ENCODE measurements around the gene IMMP2L.
"Not testable (repeated sequence)": the region's sequence is repeated elsewhere in the genome, so short reads cannot be mapped to it uniquely, and the experiment has no call there.

Gene IMMP2L

GRCh38 chr7:110660637-110661036, 901.7 kb downstream of the IMMP2L start:
- DNase-seq, result not testable (repeated sequence)

- DNase-seq, result no peak
Observed at GRCh38 chr7:110650328-110650727, 912.0 kb downstream of the IMMP2L start.

GRCh38 chr7:110647266-110647665, 915.0 kb downstream of the IMMP2L start:
- no peak for DNase-seq

- no peak for DNase-seq
Observed at GRCh38 chr7:110646804-110647203, 915.5 kb downstream of the IMMP2L start.

- DNase-seq, result no peak
Observed at GRCh38 chr7:110645616-110646015, 916.7 kb downstream of the IMMP2L start.

GRCh38 chr7:110645060-110645459, 917.2 kb downstream of the IMMP2L start:
- no peak for DNase-seq

- no peak for DNase-seq
Observed at GRCh38 chr7:110637252-110637651, 925.0 kb downstream of the IMMP2L start.

- no peak for DNase-seq
Observed at GRCh38 chr7:110633313-110633712, 929.0 kb downstream of the IMMP2L start.

GRCh38 chr7:110626414-110626813, 935.9 kb downstream of the IMMP2L start:
- no peak for DNase-seq

GRCh38 chr7:110625294-110625693, 937.0 kb downstream of the IMMP2L start:
- DNase-seq, result no peak

GRCh38 chr7:110623436-110623835, 938.9 kb downstream of the IMMP2L start:
- no peak for DNase-seq

GRCh38 chr7:110621289-110621688, 941.0 kb downstream of the IMMP2L start:
- DNase-seq, result no peak

- DNase-seq, result no peak
Observed at GRCh38 chr7:110620110-110620735, 942.1 kb downstream of the IMMP2L start.
